Stimulated activated CD8-positive, alpha-beta memory T cell treated with anti-CD3 and anti-CD28 coated beads, Interleukin-15, amount 100 ng/mL, for 4 hours (primary cell): Measurements from ENCODE around the gene GLP1R.

Source experiments
- DNase-seq, 2 donors: peaks; one replicate each; pipeline ENCODE4 v3.0.0-alpha.2; 2020; ENCODE audit warnings: low read depth in 2 of 2

GLP1R gene

GRCh38 chr6:39062014-39062740, 13.6 kb downstream of the GLP1R start:
- no peak for DNase-seq

GRCh38 chr6:39063526-39063925, 14.9 kb downstream of the GLP1R start:
- DNase-seq, result no peak

GRCh38 chr6:39065561-39065960, 17.0 kb downstream of the GLP1R start:
- no peak for DNase-seq

DNA sequence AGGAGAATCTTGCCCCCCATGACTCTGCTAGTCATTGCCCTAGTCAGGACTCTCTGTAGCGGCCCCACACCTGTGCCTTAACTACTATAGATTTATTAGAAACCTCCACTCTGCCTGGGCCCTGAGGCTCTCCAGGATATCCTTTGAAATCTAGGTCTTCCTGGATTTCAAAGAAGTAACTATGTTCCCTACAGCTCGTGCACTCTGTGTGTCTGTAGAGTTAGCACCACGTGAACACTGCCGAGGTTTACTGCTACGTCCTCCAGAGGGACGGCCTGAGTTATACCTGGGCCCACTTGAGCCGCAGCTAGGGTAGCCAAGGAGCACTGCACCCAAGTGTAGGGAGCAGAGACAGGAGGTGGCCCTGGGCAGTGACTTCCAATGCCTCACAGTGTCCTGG, 19.8 kb downstream of the GLP1R start:
- DNase-seq, result no peak

DNA sequence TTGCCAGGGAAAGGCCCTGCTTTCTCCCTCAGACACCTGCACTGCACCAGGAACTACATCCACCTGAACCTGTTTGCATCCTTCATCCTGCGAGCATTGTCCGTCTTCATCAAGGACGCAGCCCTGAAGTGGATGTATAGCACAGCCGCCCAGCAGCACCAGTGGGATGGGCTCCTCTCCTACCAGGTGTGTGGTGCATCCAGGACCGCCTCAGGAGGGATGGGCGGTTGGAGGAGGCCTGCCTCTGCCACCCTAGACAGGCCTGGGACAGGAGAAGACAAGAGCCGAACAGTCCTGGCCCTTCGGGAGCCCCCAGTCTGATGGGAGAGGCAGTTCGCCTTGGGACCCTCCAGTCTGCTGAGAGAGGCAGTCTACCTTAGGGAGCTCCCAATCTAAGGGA, 24.2 kb downstream of the GLP1R start:
- DNase-seq, result no peak

DNA sequence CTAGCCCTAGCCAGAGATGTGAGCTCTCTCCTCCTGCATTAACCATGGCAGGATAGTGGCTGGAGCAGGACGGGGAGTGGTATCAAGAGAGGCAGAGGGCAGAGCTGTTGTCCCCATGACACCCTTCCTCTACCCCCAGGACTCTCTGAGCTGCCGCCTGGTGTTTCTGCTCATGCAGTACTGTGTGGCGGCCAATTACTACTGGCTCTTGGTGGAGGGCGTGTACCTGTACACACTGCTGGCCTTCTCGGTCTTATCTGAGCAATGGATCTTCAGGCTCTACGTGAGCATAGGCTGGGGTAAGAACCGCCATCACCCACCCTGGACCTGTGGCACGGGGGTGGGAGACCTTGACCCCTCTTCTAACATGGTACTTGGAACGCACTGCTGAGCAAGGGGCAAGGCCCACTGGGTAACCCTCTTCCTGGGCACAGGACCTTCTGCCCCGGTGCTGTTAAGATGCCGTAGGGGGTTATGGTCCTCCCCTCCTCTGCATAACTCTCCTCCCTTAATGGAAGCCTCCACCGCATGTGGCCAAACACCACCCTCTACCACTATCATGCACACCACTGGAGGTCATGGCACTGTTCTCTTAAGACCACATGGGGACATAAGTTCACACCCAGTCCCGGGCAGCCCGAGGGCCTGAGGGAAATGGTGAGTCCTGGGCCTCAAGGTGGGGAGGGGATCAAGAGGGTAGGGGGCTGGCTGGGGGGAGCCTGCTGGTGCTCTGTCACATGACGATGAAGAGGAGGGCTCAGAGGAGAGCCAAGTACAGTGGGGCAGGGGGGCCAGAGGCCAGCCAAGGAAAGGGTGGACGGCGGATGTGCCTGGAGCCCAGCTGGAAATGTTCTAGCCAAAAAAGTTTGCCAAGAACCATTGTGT, 25.1 kb downstream of the GLP1R start:
- no peak for DNase-seq

GRCh38 chr6:39074486-39074885, 25.9 kb downstream of the GLP1R start:
- no peak for DNase-seq

- DNase-seq, result no peak
Observed at GRCh38 chr6:39075010-39075686, 26.6 kb downstream of the GLP1R start.

- DNase-seq, result no peak
Observed at GRCh38 chr6:39075807-39076622, 27.4 kb downstream of the GLP1R start.

- DNase-seq, result no peak
Observed at GRCh38 chr6:39076623-39077535, 28.3 kb downstream of the GLP1R start.

DNA sequence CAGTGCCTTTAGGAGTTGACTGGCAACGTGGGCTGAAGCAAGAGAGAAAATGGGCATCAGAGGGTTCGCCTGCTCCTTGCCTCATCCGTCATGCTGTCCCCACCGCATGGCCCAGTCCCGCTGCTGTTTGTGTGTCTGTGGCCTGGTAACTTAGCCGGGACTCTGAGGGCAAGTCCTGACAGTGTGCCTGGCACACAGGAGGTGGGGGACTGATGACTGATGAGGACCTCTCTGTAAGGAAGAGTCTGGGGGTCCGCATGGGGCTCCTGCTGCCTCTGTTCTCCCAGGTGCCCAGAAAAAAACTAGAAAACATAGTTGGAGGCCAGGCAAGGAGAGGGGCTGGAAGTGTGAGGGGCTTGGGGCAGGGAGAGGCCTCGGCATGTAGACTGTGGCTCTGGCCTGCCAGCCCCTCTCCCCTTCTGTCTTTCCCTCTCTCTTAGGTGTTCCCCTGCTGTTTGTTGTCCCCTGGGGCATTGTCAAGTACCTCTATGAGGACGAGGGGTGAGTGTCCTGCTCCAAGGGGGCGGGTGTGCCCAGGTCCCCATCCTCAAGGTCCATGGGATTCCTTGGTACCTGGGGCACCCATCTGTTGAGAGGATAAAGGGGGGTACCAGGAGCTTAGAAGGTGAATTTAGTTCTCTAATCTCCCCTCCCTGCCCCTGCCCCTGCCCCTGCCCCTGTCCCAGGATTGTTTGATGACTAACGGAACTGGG, 29.5 kb downstream of the GLP1R start:
- no peak for DNase-seq

DNA sequence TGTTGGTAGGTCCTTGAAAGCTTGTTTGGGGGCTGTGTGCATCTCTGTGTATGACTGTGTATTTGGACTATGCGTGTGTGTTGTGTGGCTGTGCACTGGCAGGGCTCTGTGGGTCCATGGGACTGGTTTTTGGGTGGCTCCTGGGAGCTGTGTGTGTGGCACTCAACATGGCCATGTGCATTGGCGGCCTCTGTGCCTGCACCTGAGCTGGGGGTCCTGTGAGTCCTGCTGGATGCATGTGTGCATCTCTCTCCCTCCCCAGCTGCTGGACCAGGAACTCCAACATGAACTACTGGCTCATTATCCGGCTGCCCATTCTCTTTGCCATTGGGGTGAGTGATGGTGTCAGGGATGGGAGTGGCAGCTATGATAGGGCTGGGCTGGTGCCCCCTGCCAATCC, 30.1 kb downstream of the GLP1R start:
- no peak for DNase-seq

DNA sequence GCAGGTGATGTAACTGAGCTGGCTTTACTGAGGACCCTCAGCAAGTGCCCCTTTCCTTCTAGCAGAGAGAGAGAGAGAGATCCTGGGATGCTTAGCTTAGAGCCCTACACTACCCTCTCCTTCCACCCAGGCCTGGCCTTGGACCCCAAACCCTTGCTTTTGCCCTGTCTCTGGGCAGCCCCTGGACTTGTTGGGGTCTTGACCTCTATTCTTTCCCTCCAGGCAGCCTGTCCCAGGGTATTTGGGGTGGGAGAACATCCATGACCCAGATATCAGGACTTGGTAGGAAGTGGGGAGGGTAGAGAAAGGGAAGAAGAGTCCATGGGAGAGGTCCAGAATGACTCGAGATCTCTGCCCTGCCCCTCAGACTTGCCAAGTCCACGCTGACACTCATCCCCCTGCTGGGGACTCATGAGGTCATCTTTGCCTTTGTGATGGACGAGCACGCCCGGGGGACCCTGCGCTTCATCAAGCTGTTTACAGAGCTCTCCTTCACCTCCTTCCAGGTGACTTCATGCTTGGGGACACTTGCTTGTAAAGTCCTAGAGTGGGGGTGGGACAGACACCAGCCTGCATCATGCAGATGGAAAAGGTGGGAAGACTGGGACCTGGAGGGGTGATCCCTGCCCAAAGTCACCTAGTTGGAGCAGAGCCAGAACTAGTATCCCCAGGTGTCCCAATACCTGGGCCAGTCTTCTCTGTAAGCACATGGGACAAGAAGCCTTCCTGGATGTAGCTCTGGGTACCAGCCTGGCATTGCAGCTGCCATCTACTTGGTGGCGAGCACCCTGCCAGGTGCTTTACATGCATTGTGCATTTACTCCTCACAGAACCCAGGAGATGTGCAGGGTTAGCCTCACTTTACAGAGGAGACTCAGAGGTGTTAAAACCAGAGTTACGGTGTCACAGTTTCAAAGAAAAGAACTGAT, 30.9 kb downstream of the GLP1R start:
- no peak for DNase-seq

DNA sequence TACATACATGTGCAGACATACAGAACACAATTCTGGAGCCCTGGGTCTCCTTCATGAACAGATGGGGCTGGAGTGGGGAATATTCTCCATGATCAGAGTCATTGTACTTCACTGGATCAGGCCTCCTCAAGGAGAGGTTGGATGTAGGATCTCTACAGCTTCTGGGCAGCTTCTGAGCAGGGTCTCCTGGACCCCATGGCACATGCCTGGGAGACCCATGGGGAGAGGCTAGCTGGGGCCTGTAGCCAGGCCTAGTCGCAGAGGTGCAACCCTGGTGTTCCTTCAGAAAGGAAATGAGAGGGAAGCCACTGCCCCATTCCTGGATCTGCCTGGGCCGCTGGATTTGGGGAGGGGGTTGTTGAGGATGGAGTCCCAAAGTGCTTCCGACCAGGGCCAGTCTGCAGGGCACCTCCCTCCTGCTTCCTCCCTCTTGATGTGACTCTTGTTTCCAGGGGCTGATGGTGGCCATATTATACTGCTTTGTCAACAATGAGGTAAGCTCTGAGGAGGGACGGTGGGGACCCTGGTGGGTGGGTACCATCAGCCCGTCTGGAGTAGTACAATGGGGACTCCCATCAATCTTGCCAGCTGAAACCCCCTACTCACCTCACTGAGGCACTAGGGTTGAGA, 31.8 kb downstream of the GLP1R start:
- DNase-seq, result no peak

- DNase-seq, result no peak
Observed at GRCh38 chr6:39082310-39082709, 33.7 kb downstream of the GLP1R start.

DNA sequence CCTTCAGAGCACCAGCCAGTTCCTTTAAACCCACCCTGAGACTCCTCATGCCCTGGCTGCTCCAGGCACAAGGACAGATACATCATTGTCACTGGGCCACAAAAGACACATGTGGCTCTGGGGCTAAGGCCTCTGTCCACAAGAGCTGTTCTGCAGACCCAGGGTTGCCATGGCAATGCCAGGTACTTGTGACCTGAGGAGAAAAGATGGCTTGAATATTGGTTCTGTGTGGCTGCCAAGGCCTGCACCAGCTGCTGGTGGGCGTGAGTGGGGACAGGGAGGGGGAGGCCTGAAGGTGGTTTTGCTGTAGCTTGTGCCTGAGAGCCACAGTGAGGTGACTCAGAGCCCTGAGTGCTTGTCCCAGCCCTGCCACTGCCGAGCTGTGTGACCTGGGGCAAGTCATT, 34.7 kb downstream of the GLP1R start:
- no peak for DNase-seq

GRCh38 chr6:39084506-39084905, 35.9 kb downstream of the GLP1R start:
- DNase-seq, result no peak

DNA sequence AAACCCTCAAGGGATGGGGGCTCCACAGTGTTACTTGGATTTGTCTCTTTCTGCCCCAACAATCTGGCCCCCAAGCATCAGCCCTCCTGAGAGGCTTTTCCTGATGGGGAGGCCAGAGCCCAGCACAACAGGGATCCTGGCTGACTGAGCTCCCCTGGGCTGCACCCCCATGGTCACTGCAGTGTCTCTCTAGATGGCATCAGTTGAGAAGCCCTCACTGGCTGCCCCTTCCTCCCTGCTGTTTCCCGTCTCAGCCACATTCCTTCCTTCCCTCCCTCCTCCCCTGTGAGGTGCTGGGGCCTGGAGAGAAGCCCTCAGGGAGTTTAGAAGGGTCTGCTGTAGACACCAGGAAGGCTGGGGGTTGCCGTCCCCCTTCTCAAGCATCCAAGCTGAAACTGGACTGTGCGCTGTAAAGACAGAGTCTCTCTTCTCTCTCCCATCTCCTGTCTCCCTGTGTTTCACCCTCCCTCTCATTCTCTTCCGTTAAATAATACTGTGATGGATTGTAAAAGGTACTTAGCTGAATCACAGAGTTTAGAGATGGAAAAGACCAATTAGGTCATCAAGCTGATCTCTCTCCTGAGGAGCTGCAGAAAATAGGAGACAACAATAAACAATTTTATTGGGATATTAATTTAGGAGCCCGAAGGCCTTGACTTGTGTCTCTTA, 36.7 kb downstream of the GLP1R start:
- no peak for DNase-seq
